Activated CD4-positive, alpha-beta T cell treated with anti-CD3 and anti-CD28 coated beads, Interleukin-2, amount 10 ng/mL, durations not matched to agents 7 days and 5 days (primary cell): ENCODE results near the gene EIF1. TPM values are rescaled to one million over a fixed set of nuclear protein-coding genes. Genes with fewer than 3 reads are reported as not detected.
"Not testable (repeated sequence)": the region's sequence is repeated elsewhere in the genome, so short reads cannot be mapped to it uniquely, and the experiment has no call there.

Experiments
- CTCF ChIA-PET: fragments of 350-600 bp; sonication (Branson Sonifier 250); formaldehyde crosslinking; loops from one replicate; lab custom pipeline; 2021; ENCODE audit warnings: antibody characterized with exemption; lab: Charles Lee
- POLR2A ChIA-PET: fragments of 350-600 bp; sonication (Branson Sonifier 250); formaldehyde crosslinking; loops from one replicate; lab custom pipeline; 2021; ENCODE audit warnings: antibody characterized with exemption; lab: Charles Lee
- DNase-seq: peaks from one replicate; pipeline ENCODE4 v3.0.0-alpha.2; 2020
- H3K27ac Mint-ChIP-seq: one replicate; pipeline ENCODE4 v1.8.0; 2021; ENCODE audit warnings: mild to moderate bottlenecking, moderate library complexity, mixed read lengths
- H3K27me3 Mint-ChIP-seq: one replicate; pipeline ENCODE4 v1.8.0; 2021; ENCODE audit warnings: mixed read lengths
- H3K36me3 Mint-ChIP-seq: one replicate; pipeline ENCODE4 v1.8.0; 2021; ENCODE audit warnings: low read depth, mixed read lengths
- H3K4me1 Mint-ChIP-seq: one replicate; pipeline ENCODE4 v1.8.0; 2021; ENCODE audit warnings: mixed read lengths
- H3K4me3 Mint-ChIP-seq: one replicate; pipeline ENCODE4 v1.8.0; 2021; ENCODE audit warnings: mild to moderate bottlenecking, moderate library complexity, mixed read lengths
- H3K9me3 Mint-ChIP-seq: one replicate; pipeline ENCODE4 v1.8.0; 2021; ENCODE audit warnings: mixed read lengths
- total RNA-seq, 2 experiments: library from RNA; stranded (reverse); gene quantifications; one replicate each; pipeline ENCODE4 v1.2.3, GENCODE V29; 2021

The EIF1 gene
- total RNA-seq, 2 experiments from 2014 or later = 605 to 645 TPM

DNA sequence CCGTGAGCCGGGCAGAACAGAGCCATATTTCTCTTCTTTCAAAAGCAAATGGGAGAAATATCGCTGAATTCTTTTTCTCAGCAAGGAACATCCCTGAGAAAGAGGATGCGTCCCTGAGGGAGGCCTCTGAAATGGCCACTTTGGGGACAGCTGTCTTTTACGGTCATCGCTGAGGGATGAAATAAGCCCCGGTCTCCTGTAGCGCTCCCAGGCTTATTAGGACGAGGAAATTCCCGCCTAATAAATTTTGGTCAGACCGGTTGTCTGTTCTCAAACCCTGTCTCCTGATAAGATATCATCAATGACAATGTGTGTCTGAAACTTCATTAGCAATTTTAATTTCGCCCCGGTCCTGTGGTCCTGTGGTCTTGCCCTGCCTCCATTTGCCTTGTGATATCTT, 2.9 kb upstream of the EIF1 start:
- H3K27me3 Mint-ChIP-seq, DNase-seq, H3K4me3 Mint-ChIP-seq, H3K9me3 Mint-ChIP-seq, POLR2A ChIA-PET, H3K27ac Mint-ChIP-seq: not testable (repeated sequence)
- CTCF ChIA-PET = interaction anchor here (10.7 kb wide), 1 partner anchor 20 kb away, joined by 137 read pairs; no protein-coding TSS in a partner anchor
- H3K4me1 Mint-ChIP-seq = peaks cover 29% of the 10 kb centered on the region
- peaks cover 20% of the 10 kb centered on the region for H3K36me3 Mint-ChIP-seq

DNA sequence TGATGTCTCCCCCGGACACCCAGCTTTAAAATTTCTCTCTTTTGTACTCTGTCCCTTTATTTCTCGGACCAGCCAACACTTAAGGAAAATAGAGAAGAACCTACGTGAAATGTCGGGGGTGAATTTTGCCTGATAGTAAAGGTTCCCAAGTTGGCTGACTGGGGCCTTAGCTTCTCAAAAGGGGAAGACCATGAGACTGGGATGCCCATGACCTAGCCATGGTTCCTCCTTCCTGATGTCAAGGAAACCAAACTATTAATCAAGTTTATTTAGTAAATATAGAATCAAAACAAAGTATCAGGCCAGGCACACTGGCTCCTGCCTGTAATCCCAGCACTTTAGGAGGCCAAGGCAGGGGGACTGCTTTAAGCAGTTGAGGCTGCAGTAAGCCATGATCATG, 2.4 kb upstream of the EIF1 start:
- POLR2A ChIA-PET = no interaction called here
- Mint-ChIP-seq H3K4me1 (peaks cover 35% of the 10 kb centered on the region), H3K27ac (no peak overlapping the region), H3K4me3 (no peak overlapping the region), H3K9me3 (no peaks in the 10 kb centered on the region), H3K27me3 (no peaks in the 10 kb centered on the region), H3K36me3 (peaks cover 25% of the 10 kb centered on the region)
- no peak for DNase-seq
- CTCF ChIA-PET = interaction anchor here (10.7 kb wide), 1 partner anchor 21 kb away, joined by 137 read pairs; no protein-coding TSS in a partner anchor

DNA sequence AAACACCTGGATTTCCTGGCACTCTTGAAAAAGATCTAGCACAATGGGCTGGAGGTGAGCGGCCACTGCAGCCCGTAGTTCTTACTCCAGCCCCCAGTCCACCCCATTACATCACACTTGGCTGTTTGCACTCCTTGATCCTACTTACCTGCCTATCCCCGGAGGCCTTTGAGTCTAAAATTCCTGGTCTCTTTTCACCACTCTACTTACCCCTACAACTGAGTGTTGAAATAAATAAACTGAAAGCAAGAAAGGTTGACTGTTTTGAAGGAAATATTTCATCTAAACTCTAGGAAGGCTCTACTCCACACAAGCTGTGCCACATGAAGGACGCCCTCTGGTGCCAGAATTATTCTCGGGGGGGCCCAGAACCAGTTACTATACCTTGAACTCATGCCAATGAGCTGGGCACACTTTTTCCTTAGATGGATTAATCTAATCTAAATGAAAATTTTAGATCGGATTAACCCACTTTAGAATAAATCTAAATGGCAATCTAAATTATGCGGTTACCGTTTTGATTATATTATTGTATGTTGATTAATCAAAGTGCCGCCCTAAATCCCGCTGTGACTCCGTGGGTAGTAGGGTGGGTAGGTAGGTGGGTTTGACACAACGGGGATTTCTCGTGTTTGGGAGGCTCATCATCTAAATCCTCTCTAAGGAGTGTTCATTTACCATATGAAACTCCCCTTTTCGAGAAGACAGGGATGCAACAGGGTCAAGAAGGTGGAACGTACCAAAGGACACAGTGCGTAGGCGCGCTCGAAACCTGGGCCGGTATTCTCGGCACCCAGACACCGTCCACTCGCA, 651 bp upstream of the EIF1 start:
- Mint-ChIP-seq H3K27me3 (no peaks in the 10 kb centered on the region), H3K9me3 (no peaks in the 10 kb centered on the region), H3K36me3 (peaks cover 43% of the 10 kb centered on the region), H3K4me1 (peaks cover 36% of the 10 kb centered on the region), H3K4me3 (peak overlapping the region; percentile 88), H3K27ac (peak overlapping the region; percentile 100)
- POLR2A ChIA-PET = interaction anchor here (0.6 to 4.7 kb wide), 7 partner anchors 9 to 1404 kb away, joined by 3 to 86 read pairs (median 3); no protein-coding TSS in a partner anchor
- CTCF ChIA-PET = interaction anchor here (0.7 to 5.1 kb wide), 6 partner anchors 9 to 626 kb away, joined by 3 to 56 read pairs (median 9); no protein-coding TSS in a partner anchor
- DNase-seq = peak; percentile 73

DNA sequence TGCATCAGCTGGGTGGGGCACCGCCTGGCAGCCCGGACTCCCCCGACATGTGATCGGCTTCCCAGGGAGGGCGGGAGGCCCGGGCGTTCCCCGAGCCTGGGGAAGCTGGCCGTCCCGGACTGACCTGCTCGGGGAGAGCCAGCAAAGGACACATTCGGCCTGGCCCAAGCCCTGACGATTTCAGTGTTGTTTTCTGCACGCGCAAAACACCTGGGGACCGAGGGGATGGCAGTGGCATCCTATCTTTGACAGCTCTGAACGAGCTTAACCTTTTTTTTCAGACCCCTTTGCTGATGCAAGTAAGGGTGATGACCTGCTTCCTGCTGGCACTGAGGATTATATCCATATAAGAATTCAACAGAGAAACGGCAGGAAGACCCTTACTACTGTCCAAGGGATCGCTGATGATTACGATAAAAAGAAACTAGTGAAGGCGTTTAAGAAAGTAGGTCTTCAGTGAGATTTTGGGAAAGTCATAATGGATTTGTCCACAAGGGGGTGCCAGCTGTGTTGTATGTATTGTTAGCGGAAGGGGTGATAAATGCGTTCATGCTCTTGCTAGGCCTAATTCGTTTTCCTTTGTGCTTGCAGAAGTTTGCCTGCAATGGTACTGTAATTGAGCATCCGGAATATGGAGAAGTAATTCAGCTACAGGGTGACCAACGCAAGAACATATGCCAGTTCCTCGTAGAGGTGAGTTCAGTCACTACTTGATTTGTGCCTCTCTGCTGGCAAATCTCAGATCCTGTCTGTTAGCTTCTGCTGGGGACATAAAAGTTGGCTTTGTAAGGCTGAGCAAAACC, 1.0 kb downstream of the EIF1 start:
- Mint-ChIP-seq H3K27ac (peak overlapping the region; percentile 100), H3K27me3 (no peaks in the 10 kb centered on the region), H3K4me1 (peaks cover 36% of the 10 kb centered on the region), H3K9me3 (no peaks in the 10 kb centered on the region), H3K4me3 (peak overlapping the region; percentile 88), H3K36me3 (peaks cover 55% of the 10 kb centered on the region)
- peak; percentile 80 for DNase-seq
- POLR2A ChIA-PET = interaction anchor here (0.6 to 4.7 kb wide), 10 partner anchors 10 to 1575 kb away, joined by 3 to 86 read pairs (median 4); partner anchors contain the start of gene ODAD4
- CTCF ChIA-PET = interaction anchor here (0.8 to 5.1 kb wide), 10 partner anchors 10 to 141 kb away, joined by 3 to 56 read pairs (median 6); partner anchors contain the start of gene P3H4

DNA sequence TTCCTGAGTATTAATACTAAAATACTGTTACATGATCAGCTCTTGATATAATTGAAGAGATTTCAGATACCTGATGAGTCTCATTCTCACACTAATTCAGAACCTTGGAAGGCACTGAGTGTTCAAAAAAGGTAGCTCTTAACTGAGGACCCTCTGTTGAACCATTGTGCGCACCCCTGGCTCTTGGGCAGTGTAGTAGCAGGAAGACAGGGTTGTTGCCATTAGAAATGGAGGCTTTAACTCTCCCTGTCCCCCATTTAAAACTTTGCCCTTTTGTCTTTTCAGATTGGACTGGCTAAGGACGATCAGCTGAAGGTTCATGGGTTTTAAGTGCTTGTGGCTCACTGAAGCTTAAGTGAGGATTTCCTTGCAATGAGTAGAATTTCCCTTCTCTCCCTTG, 1.8 kb downstream of the EIF1 start:
- ChIA-PET POLR2A (interaction anchor here (0.9 to 4.7 kb wide), 3 partner anchors 11 to 869 kb away, joined by 3 to 86 read pairs (median 8); no protein-coding TSS in a partner anchor), CTCF (interaction anchor here (0.5 to 5.1 kb wide), 7 partner anchors 11 to 142 kb away, joined by 3 to 56 read pairs (median 7); no protein-coding TSS in a partner anchor)
- peak overlapping the region; percentile 88 for H3K4me3 Mint-ChIP-seq
- peaks cover 39% of the 10 kb centered on the region for H3K4me1 Mint-ChIP-seq
- peak overlapping the region; percentile 100 for H3K27ac Mint-ChIP-seq
- H3K9me3 Mint-ChIP-seq = no peaks in the 10 kb centered on the region
- H3K36me3 Mint-ChIP-seq = peaks cover 58% of the 10 kb centered on the region
- no peaks in the 10 kb centered on the region for H3K27me3 Mint-ChIP-seq
- no peak for DNase-seq

DNA sequence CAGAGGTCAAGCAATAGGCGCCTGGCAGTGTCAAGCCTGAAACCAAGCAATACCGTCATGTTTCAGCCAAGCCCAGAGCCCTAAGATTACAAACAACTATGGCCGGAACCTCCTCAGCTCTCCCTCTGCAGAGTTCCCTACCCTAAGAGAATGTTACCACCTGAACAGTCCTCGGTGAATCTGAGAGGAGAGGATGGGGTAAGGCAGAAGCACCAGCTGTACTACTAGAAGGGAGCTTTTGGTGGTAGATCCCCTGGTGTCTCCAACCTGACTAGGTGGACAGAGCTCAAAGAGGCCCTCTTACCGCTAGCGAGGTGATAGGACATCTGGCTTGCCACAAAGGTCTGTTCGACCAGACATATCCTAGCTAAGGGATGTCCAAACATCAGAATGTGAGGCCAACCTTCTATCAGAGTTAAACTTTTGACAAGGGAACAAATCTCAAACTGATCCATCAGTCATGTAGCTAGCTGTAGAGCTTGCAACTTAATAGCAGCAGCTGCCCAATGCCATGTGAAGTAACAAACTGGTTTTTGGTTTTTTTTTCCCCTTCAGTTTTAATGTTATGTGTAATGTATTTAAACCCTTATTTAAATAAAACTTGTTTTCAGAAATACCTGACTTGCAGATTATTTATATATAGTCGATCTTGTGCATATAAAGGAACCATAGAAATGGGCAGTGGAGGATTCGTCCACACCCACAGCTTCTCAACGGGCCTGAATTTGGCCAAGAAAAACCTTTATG, 2.5 kb downstream of the EIF1 start:
- POLR2A ChIA-PET = interaction anchor here (0.7 to 4.7 kb wide), 4 partner anchors 11 to 868 kb away, joined by 3 to 86 read pairs (median 6); no protein-coding TSS in a partner anchor
- Mint-ChIP-seq H3K27me3 (no peaks in the 10 kb centered on the region), H3K4me1 (peaks cover 45% of the 10 kb centered on the region), H3K4me3 (peak overlapping the region; percentile 88), H3K27ac (peak overlapping the region; percentile 64), H3K9me3 (no peaks in the 10 kb centered on the region), H3K36me3 (peaks cover 59% of the 10 kb centered on the region)
- DNase-seq = no peak
- CTCF ChIA-PET = interaction anchor here (0.5 to 5.1 kb wide), 5 partner anchors 12 to 142 kb away, joined by 4 to 56 read pairs (median 11); no protein-coding TSS in a partner anchor

DNA sequence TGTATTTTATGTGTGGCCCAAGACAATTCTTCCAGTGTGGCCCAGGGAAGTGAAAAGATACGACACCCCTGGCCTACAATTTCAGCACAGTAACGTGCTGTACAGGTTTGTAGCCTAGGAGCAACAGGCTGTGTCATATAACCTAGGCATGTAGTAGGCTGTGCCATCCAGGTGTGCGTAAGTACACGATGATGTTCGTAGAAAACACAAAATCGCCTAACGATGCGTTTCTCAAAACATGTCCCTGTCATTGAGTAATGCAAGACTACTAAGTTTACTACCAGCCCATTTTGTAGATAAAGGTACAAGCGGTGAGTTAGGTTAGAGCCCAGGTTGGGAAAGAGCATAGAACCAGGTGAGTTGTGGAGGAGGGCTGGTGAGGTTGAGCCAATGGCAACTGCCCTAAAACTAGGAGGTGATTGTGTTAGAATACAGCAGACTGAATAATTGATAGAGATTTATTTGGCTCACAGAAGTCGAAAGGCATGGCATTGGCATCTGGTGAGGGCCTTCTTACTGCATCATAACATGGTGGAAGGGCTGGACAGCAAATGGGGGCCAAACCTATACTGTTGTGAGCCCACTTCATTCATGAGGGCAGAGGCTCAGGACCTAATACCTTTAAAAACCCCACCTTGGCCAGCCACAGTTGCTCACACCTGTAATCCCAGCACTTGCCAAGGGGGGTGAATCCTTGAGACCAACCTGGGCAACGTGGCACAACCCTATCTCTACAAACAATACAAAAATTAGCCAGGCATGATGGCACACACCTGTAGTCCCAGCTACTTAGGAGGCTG, 4.2 kb downstream of the EIF1 start:
- POLR2A ChIA-PET = interaction anchor here (4.7 kb wide), 1 partner anchor 14 kb away, joined by 86 read pairs; no protein-coding TSS in a partner anchor
- H3K9me3 Mint-ChIP-seq = no peaks in the 10 kb centered on the region
- peaks cover 45% of the 10 kb centered on the region for H3K4me1 Mint-ChIP-seq
- CTCF ChIA-PET = interaction anchor here (5.1 kb wide), 1 partner anchor 27 kb away, joined by 44 read pairs; no protein-coding TSS in a partner anchor
- H3K4me3 Mint-ChIP-seq = no peak overlapping the region
- H3K36me3 Mint-ChIP-seq = peaks cover 59% of the 10 kb centered on the region
- H3K27ac Mint-ChIP-seq = no peak overlapping the region
- no peaks in the 10 kb centered on the region for H3K27me3 Mint-ChIP-seq
- DNase-seq = no peak

DNA sequence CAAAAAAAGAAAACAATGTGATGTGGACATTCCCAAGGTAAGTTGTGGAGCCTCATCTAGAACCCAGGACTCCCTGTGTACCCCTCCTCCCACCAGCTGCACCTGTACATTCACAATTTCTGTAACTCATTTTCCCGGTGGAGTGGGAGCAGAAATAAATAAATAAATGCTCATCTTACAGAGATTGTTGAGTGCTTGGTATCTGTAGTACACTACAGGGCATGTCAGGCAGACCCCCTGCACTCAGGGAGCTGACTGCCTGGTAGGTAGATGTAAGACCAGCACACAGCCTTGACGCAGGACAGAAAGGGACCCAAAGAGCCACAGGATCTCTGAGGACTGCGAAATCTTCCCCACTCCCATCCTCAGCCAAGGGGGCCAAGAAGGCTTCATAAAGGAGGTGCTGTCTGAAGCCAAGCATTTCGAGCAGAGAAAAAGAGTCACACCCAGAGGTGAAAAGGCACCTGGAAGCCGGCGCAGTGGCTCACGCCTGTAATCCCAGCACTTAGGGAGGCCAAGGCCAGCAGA, 6.5 kb downstream of the EIF1 start:
- Mint-ChIP-seq H3K4me3 (no peak overlapping the region), H3K36me3 (peaks cover 45% of the 10 kb centered on the region), H3K4me1 (peaks cover 39% of the 10 kb centered on the region), H3K27me3 (no peaks in the 10 kb centered on the region), H3K27ac (peak overlapping the region; percentile 17), H3K9me3 (no peaks in the 10 kb centered on the region)
- ChIA-PET POLR2A (interaction anchor here (0.7 kb wide), 2 partner anchors 28 to 711 kb away, joined by 3 read pairs; no protein-coding TSS in a partner anchor), CTCF (interaction anchor here (0.8 to 1.7 kb wide), 6 partner anchors 12 to 33 kb away, joined by 3 to 16 read pairs (median 4); no protein-coding TSS in a partner anchor)
- no peak for DNase-seq

DNA sequence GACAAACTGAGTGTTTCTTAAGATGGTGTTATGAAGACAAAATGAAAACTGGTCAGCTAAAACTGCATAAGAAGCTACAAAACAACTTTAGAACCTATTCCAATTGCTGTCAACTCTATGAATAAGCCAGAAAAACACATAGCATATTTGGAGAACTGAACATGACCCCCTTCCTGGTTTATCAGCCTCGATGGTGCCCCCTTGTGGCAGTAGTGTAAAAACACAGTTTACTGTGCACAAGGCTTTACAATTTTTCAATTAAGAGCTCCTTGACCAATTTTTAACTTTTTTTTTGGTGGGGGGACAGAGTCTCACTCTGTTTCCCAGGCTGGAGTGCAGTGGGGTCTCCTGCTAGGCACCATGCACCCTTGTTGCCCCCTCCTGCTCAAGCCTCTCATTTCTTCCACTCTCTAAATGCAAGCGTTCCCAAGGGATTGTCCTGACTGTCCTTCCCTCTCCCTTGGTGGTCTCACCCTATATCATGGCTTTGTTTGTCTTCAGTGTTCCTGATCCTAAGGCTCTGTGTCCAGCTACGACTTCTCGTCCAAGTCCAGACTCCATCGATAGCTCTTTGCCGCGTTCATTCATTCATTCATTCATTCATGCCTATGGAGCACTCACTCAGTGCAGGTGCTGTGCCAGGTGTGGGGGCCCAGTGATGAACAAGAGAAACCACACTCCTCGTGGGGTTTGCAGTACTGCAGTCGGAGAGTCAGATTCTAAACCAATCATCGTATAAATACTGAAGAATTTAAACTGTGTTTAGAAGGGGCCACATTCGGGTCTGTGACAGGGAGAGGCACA, 7.5 kb downstream of the EIF1 start:
- H3K27me3 Mint-ChIP-seq = no peaks in the 10 kb centered on the region

More for the DNA sequence above, 7.5 kb downstream of the EIF1 start:
- CTCF ChIA-PET = interaction anchor here (0.6 to 1.7 kb wide), 13 partner anchors 9 to 1583 kb away, joined by 3 to 16 read pairs (median 3); no protein-coding TSS in a partner anchor
- POLR2A ChIA-PET = interaction anchor here (0.6 to 0.7 kb wide), 2 partner anchors 29 to 862 kb away, joined by 3 to 4 read pairs; no protein-coding TSS in a partner anchor
- Mint-ChIP-seq H3K4me3 (no peak overlapping the region), H3K4me1 (peaks cover 34% of the 10 kb centered on the region), H3K27ac (peak overlapping the region; percentile 1), H3K36me3 (peaks cover 35% of the 10 kb centered on the region), H3K9me3 (no peaks in the 10 kb centered on the region)
- peak; percentile 91 for DNase-seq
